Body of pancreas (tissue), 4 donors: ENCODE data around the gene SNTG2. TPM values are rescaled to one million over a fixed set of nuclear protein-coding genes. Genes with fewer than 3 reads are reported as not detected.

Experiments used
- ATAC-seq: fragments of 150-250 bp; one replicate; pipeline ENCODE4 v1.9.1; 2016
- DNase-seq, 4 donors: peaks; one replicate each; pipeline ENCODE4 v3.0.0-alpha.2; 2019
- H3K27ac ChIP-seq, 4 donors: fragments of 200-600 bp; sonication (generic); 1 replicate in 3 of 4; 2 replicates in 1 of 4; pipeline versions ENCODE4 v1.5.1 to v1.6.1; 2016 to 2019; ENCODE audit warnings: mild to moderate bottlenecking in 1 of 4, mixed read lengths in 1 of 4, moderate library complexity in 1 of 4
- H3K27me3 ChIP-seq, 2 donors: fragments of 200-600 bp; sonication (generic); one replicate each; pipeline ENCODE4 v1.6.0; 2016; ENCODE audit warnings: mild to moderate bottlenecking in 1 of 2
- H3K36me3 ChIP-seq, 2 donors: fragments of 200-600 bp; sonication (generic); replicated peaks in 1 of 2; 2 replicates each; pipeline ENCODE4 v1.5.1; 2016; ENCODE audit warnings: low read depth in 2 of 2; ENCODE audit not compliant: insufficient read depth in 1 of 2
- H3K4me1 ChIP-seq: fragments of 200-600 bp; sonication (generic); one replicate; pipeline ENCODE4 v1.6.0; 2016
- H3K4me3 ChIP-seq, 2 donors: fragments of 200-600 bp; sonication (generic); 1 replicate in 1 of 2; 2 replicates in 1 of 2; pipeline ENCODE4 v1.5.1; 2016 to 2019
- H3K9me3 ChIP-seq, 3 donors: fragments of 200-600 bp; sonication (generic); 1 replicate in 2 of 3; 2 replicates in 1 of 3; pipeline ENCODE4 v1.5.1; 2016
- POLR2A ChIP-seq, 3 donors: fragments of 450-650 bp; IDR thresholded peaks; one replicate each; pipeline ENCODE4 v1.6.1; 2016; ENCODE audit warnings: antibody characterized with exemption in 3 of 3, mild to moderate bottlenecking in 2 of 3
- WGBS, 2 donors: methylation state at CpG; one replicate each; pipeline ENCODE4 v1.1.5; 2017; 5-methylcytosine and 5-hydroxymethylcytosine counted together
- intact Hi-C: fragments of 100-400 bp; cut with DNase I; formaldehyde crosslinking; loops from one replicate; pipeline ENCODE4 v1.15.1; 2023
- total RNA-seq, 2 donors: library from RNA; depleted of rRNA; stranded (reverse); fragments of >200 nt; gene quantifications; one replicate each; pipeline ENCODE4 v1.1.0, GENCODE V29; 2016
- TF ChIP-seq, protein P1 (sequence below), 7 experiments: fragments of 450-650 bp in 4 of 7; fragments of 200-600 bp in 3 of 7; sonication (generic) in 3 of 7; IDR thresholded peaks; one replicate each; pipeline ENCODE4 v1.5.1; 2016 to 2019; ENCODE audit warnings: antibody characterized with exemption in 7 of 7

The SNTG2 gene
- total RNA-seq, 2 donors from 2014 or later = 11.9 to 18.7 TPM

DNA sequence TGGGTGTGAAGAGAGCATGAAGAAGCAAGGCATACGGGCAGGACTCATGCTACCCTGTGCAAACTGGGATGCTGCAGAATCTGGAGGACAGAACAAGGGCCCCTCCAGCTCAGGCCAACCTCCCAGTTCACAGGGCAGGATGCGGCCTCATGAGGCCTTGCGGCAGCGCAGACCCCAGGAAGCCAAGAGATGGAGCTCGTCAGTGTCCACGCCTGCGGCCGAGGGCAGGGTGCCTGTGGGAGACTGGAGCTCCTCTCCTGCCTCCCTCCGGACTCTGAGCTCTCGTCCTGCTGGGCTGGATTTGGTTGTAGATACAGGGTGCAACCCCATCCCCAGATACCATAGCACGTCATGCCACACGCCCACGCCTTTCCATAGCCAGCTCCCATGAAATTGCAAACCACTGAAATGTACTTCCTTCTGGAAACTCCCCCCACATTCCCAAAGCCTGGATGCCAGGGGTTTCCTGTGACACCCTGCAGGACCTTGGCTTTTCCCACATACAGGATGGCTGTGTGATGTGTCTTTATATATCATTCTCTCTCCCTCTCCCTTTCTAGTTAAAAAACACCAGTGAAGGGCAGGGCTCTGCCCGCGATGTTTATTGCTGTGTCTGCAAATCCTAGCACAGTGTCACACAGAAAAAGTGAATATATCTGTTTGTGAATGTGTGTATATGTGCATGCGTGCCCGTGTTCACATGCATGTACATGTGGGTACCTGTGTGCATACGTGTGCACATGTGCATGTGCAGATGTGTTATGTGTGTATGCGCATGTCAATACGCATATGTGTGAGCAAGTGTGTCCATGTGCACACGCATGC is 12.3 kb upstream of the SNTG2 start:
- intact Hi-C loops = no loop called here
- H3K27me3 ChIP-seq = no peaks in the 10 kb centered on the region
- TF ChIP-seq POLR2A (IDR thresholded peaks at IDR 0.05) = no peak
- TF ChIP-seq, protein P1, sequence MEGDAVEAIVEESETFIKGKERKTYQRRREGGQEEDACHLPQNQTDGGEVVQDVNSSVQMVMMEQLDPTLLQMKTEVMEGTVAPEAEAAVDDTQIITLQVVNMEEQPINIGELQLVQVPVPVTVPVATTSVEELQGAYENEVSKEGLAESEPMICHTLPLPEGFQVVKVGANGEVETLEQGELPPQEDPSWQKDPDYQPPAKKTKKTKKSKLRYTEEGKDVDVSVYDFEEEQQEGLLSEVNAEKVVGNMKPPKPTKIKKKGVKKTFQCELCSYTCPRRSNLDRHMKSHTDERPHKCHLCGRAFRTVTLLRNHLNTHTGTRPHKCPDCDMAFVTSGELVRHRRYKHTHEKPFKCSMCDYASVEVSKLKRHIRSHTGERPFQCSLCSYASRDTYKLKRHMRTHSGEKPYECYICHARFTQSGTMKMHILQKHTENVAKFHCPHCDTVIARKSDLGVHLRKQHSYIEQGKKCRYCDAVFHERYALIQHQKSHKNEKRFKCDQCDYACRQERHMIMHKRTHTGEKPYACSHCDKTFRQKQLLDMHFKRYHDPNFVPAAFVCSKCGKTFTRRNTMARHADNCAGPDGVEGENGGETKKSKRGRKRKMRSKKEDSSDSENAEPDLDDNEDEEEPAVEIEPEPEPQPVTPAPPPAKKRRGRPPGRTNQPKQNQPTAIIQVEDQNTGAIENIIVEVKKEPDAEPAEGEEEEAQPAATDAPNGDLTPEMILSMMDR (IDR thresholded peaks at IDR 0.05) = no peak
- no peaks in the 10 kb centered on the region for H3K36me3 ChIP-seq
- peaks cover 4% of the 10 kb centered on the region for H3K4me1 ChIP-seq
- no peak for DNase-seq
- H3K4me3 ChIP-seq = no peak overlapping the region
- 85 to 95% methylated on average over 16 to 21 of the region's 21 CpGs for WGBS, 2 donors
- ATAC-seq = no peak
- no peaks in the 10 kb centered on the region for H3K9me3 ChIP-seq
- no peak overlapping the region for H3K27ac ChIP-seq

DNA sequence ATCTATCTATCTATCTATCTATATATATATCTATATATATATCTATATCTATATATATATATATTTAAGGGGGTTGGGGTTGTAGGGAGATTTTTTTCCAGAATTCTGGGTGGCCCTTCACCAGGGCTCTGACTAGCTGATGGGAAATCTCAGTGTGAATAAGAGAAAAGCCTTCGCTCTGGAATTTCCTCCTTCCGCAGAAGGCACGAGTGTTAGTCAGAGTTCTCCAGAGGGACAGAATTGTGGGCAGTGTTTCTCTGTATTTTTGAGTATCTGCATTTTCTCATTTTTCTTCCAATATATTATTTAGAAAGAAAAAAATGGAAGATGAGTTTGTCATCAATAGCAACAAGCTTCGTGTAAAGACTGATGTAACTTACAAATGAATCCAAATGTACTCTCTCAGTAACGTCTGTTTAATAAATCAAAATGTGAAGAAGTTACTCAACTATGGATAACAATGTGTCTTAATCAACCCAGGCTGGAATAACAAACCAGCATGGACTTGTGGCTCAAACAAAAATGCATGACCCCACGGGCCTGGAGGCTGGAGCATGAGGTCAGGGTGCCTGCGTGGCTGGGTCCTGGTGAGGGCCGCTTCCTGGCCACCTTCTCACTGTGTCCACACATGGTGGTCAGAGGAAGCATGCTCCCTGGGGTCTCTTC is 10.6 kb upstream of the SNTG2 start:
- ATAC-seq (no peak), DNase-seq (no peak)
- TF ChIP-seq, protein P1 (IDR thresholded peaks at IDR 0.05) = no peak
- no peak for TF ChIP-seq POLR2A (IDR thresholded peaks at IDR 0.05)
- H3K36me3 ChIP-seq = no peaks in the 10 kb centered on the region
- 78 to 80% methylated on average over 8 of the region's 8 CpGs for WGBS, 2 donors
- H3K4me1 ChIP-seq = peaks cover 4% of the 10 kb centered on the region
- no peaks in the 10 kb centered on the region for H3K27me3 ChIP-seq
- no peak overlapping the region for H3K4me3 ChIP-seq
- H3K9me3 ChIP-seq = no peaks in the 10 kb centered on the region
- no peak overlapping the region for H3K27ac ChIP-seq
- intact Hi-C loops = no loop called here

DNA sequence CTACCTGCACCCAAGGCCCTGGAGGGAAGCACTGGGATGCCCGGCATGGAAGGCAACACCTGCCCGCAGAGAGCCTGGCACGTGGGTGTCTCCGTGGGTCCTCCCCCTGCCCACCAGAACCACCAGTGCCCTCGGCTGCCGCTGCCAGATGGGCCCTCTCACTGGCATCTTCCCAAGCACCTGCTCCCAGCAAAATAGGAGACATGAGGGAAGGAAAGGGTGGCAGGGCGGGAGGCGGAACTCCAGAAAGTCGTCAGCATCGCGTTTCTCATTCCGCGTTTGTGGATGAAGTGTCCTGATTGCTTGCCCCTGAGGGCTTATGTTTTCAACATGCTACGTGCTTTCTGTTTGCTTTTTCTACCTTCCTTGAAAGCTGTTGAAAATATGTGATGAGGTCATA is 8.8 kb upstream of the SNTG2 start:
- intact Hi-C loops = no loop called here
- WGBS, 2 donors = 51 to 58% methylated on average over 14 of the region's 14 CpGs

DNA sequence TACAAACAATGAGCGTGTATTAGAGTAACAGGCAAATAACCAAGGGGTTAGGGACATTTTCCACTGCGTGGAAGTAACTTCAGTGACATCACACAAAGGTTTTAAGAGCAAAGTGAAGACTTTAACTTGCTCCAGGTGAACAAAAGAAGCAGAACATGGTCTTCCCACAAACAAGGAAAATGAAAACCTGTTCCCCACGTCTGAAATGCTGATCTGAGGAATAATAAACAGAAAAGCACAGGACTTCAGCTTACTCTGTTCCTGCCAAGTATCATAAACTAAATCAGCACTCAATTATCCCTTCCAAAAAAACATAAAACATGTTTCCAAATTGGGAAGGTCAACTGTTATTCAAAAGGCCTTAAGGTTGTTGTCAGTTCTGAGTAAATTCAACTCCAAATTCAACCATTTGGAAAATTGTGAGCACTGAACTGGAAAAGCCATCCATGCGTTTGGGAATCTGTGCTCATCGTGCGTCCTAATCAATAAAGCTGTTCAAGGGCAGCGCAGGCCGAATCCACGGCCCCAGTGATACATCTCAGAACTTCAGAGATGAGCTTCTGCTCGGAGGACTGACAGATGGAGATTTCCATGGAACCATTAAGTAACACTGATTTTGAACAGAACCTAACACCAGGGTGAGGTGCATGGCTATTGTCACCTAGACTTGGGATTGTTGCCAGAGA is 7.7 kb upstream of the SNTG2 start:
- DNase-seq (no peak), ATAC-seq (no peak)
- TF ChIP-seq POLR2A (IDR thresholded peaks at IDR 0.05) = no peak
- TF ChIP-seq, protein P1 (IDR thresholded peaks at IDR 0.05) = no peak
- Histone ChIP-seq H3K27ac (no peak overlapping the region), H3K9me3 (no peaks in the 10 kb centered on the region), H3K4me3 (no peak overlapping the region), H3K4me1 (peaks cover 4% of the 10 kb centered on the region), H3K27me3 (no peaks in the 10 kb centered on the region), H3K36me3 (no peaks in the 10 kb centered on the region)
- intact Hi-C loops = no loop called here
- WGBS, 2 donors = 85 to 88% methylated on average over 9 to 10 of the region's 10 CpGs

More for the DNA sequence above, 8.8 kb upstream of the SNTG2 start:
- no peak for ATAC-seq
- no peak for DNase-seq
- Histone ChIP-seq H3K4me3 (no peak overlapping the region), H3K27me3 (no peaks in the 10 kb centered on the region), H3K27ac (no peak overlapping the region), H3K4me1 (peaks cover 4% of the 10 kb centered on the region), H3K36me3 (no peaks in the 10 kb centered on the region), H3K9me3 (no peaks in the 10 kb centered on the region)
- TF ChIP-seq POLR2A (IDR thresholded peaks at IDR 0.05) = no peak
- TF ChIP-seq, protein P1 (IDR thresholded peaks at IDR 0.05) = no peak
